Panc1 (cell line): ENCODE data around the gene KNDC1.

Experiments
- CTCF ChIP-seq: fragments of 450-650 bp; IDR thresholded peaks from 2 replicates; pipeline ENCODE4 v1.5.1; 2017; ENCODE audit warnings: mild to moderate bottlenecking
- REST ChIP-seq, 2 experiments: IDR thresholded peaks; 2 replicates each; pipeline ENCODE4 v1.6.1; 2011 to 2012; ENCODE audit warnings: low read depth in 2 of 2, control low read depth in 1 of 2, low read length in 1 of 2, mild to moderate bottlenecking in 1 of 2, moderate library complexity in 1 of 2; ENCODE audit not compliant: insufficient read depth in 1 of 2
- SIN3A ChIP-seq: IDR thresholded peaks from 2 replicates; pipeline ENCODE4 v1.6.1; 2012; ENCODE audit warnings: low read depth, mild to moderate bottlenecking, low read length, moderate library complexity, borderline replicate concordance; ENCODE audit not compliant: insufficient read depth
- TCF7L2 ChIP-seq: IDR thresholded peaks from 2 replicates; pipeline ENCODE4 v1.6.1; 2011; ENCODE audit warnings: mild to moderate bottlenecking, low read depth, low read length, inconsistent platforms

- no peak for TF ChIP-seq REST (IDR thresholded peaks at IDR 0.05; ENCODE audit: insufficient read depth in 1 of 2, low read depth in 2 of 2, low read length in 1 of 2)
- no peak for TF ChIP-seq CTCF
- TF ChIP-seq SIN3A, result no peak
- no peak for TF ChIP-seq TCF7L2
Observed at GRCh38 chr10:133114251-133114650, 45.8 kb upstream of the KNDC1 start.
